ENCODE measurements around the gene CNPY4. TPM values are rescaled to one million over a fixed set of nuclear protein-coding genes. Genes with fewer than 3 reads are reported as not detected.

CNPY4 gene
- total and polyA plus RNA-seq, 10 of the 15 experiments (the other 5 are each of a cell fraction or from before 2014, with no cell fraction given) = 2.5 to 9.2 (median 6.8) TPM

GRCh38 chr7:100126931-100127865 lies 7.8 kb downstream of the CNPY4 start, which contains the start of gene MBLAC1:
Gene MBLAC1, plus strand, starts transcription at chr7:100126967. Its CDS starts 429 bp downstream, at chr7:100127396.
- H3K4me1 ChIP-seq (ENCODE audit: control insufficient read depth, insufficient read depth, low read length) = peaks cover 17% of the 10 kb centered on the region
- no peaks in the 10 kb centered on the region for H3K9me3 ChIP-seq (replicated peaks; ENCODE audit: control insufficient read depth, insufficient read depth, low read length)
- DNase-seq (ENCODE audit: low read depth, low spot score) = peak; percentile 68
- no peaks in the 10 kb centered on the region for H3K27me3 ChIP-seq (replicated peaks in 1 of 2; ENCODE audit: control insufficient read depth in 2 of 2, insufficient read depth in 2 of 2, low read length in 1 of 2)
- no TSS peak for BruUV-seq (replicated peaks)
- ChIA-PET RAD21 (ENCODE audit: unreplicated experiment) (interaction anchor here (0.6 to 4.3 kb wide), 5 partner anchors 26 to 212 kb away, joined by 3 to 24 read pairs (median 5); partner anchors contain the start of genes AP4M1 and MCM7), SMC1A (ENCODE audit: uncharacterized antibody, unreplicated experiment) (interaction anchor here (1.1 to 2.0 kb wide), 3 partner anchors 11 to 208 kb away, joined by 3 to 12 read pairs (median 3); partner anchors contain the start of gene TRIM4), POLR2A (interaction anchor here (0.5 to 2.3 kb wide), 6 partner anchors 26 to 302 kb away, joined by 3 to 18 read pairs (median 4); partner anchors contain the start of genes AP4M1, COPS6, MCM7 and MEPCE), CTCF (interaction anchor here (0.7 to 7.9 kb wide), 7 partner anchors 11 to 218 kb away, joined by 3 to 107 read pairs (median 6); partner anchors contain the start of gene PVRIG)
- intact Hi-C loops (cut with micrococcal nuclease; ENCODE audit: unreplicated experiment) (loop anchor here (1.0 to 5.0 kb wide), 4 partner anchors 26 to 150 kb away; partner anchors contain the start of genes AP4M1, AZGP1 and MCM7), in situ Hi-C loops (cut with MboI) (no loop called here)
- no peaks in the 10 kb centered on the region; a peak in 1 of 4 replicates for H3K36me3 ChIP-seq (ENCODE audit: control insufficient read depth in 2 of 2, insufficient read depth in 2 of 2, low read length in 1 of 2)
- peak within 1 kb of the TSS; percentile 87 for H3K9ac ChIP-seq (ENCODE audit: control insufficient read depth, insufficient read depth, low read length)
- no peaks in the 10 kb centered on the region for H4K20me1 ChIP-seq (ENCODE audit: control insufficient read depth, insufficient read depth)
- peak; percentile 84 for ATAC-seq
- peak within 1 kb of the TSS; percentile 99 for H3K27ac ChIP-seq (ENCODE audit: control insufficient read depth, insufficient read depth)
- peak within 1 kb of the TSS; percentile 98 for H2AFZ ChIP-seq (ENCODE audit: control insufficient read depth, low read depth, low read length)
- peak within 1 kb of the TSS; percentile 75 for H3K4me3 ChIP-seq
- H3K4me2 ChIP-seq (ENCODE audit: control insufficient read depth, insufficient read depth) = peak within 1 kb of the TSS; percentile 81
- no peak for FAIRE-seq
- under 1% methylated on average over 74 of the region's 85 CpGs for WGBS (ENCODE audit: insufficient coverage, insufficient replicate concordance, low lambda C conversion rate, missing lambda C conversion rate)
- peaks cover 13% of the 10 kb centered on the region for H3K79me2 ChIP-seq (ENCODE audit: control insufficient read depth, insufficient read depth, low read length)
- TF ChIP-seq EED (IDR thresholded peaks at IDR 0.05; ENCODE audit: low read depth) = no peak
- TF ChIP-seq TAF1 (IDR thresholded peaks at IDR 0.05; ENCODE audit: borderline replicate concordance, low read depth, low read length) = no peak; the same call in 1 of the 2 replicates
- no peak for TF ChIP-seq SMAD1 (IDR thresholded peaks at IDR 0.05; ENCODE audit: low read depth, partially characterized antibody)
- no peak; the same call in 1 of the 2 replicates for TF ChIP-seq ZNF687 (IDR thresholded peaks at IDR 0.05)
- TF ChIP-seq NFYA (IDR thresholded peaks at IDR 0.05; ENCODE audit: borderline replicate concordance, low read depth, low read length) = no peak
- TF ChIP-seq ZNF384 (IDR thresholded peaks at IDR 0.05; ENCODE audit: borderline replicate concordance, low read depth, low read length) = no peak
- no peak for TF ChIP-seq TCF7 (IDR thresholded peaks at IDR 0.05; ENCODE audit: borderline replicate concordance)
- peak; percentile 88 for TF ChIP-seq CBFB (IDR thresholded peaks at IDR 0.05; ENCODE audit: low read depth)
- TF ChIP-seq IRF4 (IDR thresholded peaks at IDR 0.05; ENCODE audit: low read depth, low read length) = no peak
- TF ChIP-seq, protein P1, sequence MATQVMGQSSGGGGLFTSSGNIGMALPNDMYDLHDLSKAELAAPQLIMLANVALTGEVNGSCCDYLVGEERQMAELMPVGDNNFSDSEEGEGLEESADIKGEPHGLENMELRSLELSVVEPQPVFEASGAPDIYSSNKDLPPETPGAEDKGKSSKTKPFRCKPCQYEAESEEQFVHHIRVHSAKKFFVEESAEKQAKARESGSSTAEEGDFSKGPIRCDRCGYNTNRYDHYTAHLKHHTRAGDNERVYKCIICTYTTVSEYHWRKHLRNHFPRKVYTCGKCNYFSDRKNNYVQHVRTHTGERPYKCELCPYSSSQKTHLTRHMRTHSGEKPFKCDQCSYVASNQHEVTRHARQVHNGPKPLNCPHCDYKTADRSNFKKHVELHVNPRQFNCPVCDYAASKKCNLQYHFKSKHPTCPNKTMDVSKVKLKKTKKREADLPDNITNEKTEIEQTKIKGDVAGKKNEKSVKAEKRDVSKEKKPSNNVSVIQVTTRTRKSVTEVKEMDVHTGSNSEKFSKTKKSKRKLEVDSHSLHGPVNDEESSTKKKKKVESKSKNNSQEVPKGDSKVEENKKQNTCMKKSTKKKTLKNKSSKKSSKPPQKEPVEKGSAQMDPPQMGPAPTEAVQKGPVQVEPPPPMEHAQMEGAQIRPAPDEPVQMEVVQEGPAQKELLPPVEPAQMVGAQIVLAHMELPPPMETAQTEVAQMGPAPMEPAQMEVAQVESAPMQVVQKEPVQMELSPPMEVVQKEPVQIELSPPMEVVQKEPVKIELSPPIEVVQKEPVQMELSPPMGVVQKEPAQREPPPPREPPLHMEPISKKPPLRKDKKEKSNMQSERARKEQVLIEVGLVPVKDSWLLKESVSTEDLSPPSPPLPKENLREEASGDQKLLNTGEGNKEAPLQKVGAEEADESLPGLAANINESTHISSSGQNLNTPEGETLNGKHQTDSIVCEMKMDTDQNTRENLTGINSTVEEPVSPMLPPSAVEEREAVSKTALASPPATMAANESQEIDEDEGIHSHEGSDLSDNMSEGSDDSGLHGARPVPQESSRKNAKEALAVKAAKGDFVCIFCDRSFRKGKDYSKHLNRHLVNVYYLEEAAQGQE (IDR thresholded peaks at IDR 0.05; ENCODE audit: low read depth, low read length) = no peak
- peak; percentile 25; the same call in 1 of the 3 replicates for TF ChIP-seq POU2F2 (IDR thresholded peaks at IDR 0.05; ENCODE audit: borderline replicate concordance, low read depth, low read length)
- no peak; the same call in 1 of the 2 replicates for TF ChIP-seq JUNB (IDR thresholded peaks at IDR 0.05)

All from GM12878 (cell line).